GM12872 (cell line): ENCODE results near the gene C5orf15.

Source experiments
- TF ChIP-seq, protein P1 (sequence below): IDR thresholded peaks from 3 replicates; pipeline ENCODE4 v1.5.1; 2011; ENCODE audit warnings: low read depth, mild to moderate bottlenecking, low read length, moderate library complexity; ENCODE audit not compliant: insufficient read depth

C5orf15 gene

DNA sequence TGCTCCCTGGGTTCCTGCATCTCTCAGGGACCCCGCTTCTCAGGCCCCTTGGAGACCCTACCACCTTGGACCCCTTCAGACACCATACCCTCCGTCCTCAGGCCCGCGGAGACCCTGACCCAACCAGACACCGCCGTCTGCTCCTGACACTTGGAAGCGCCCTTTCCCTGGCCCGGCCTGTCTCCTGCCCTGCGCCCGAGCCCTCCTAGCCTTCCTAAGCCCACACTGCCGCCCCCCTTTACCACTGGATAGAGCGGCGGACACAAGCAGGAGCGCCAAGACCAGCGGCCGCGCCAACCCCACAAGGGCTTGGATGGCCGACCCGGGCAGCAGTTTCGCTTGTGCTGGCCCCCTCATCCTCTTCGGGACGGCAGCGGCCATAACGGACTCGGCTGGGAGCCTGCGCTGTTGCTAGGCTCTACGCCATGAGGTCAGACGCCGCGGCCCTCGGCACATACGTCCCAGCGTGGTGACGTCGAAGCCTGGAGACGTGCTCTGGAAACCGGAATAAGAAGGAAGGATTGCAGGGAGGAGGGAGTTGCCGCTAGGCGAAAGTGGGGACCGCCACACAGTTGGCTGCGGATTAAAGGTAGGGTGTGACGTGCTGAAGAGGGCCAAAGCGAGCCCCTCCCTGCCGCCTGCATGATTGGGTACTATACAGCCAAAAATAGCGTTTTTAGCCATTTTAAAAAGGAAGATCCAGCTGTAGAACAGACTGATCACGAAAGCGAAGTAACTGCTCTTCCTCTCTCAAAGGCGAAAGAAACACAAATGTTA is at the start of gene C5orf15:
TSS of gene C5orf15 (minus strand) at position 422 of the 777 bp plus-strand sequence. CDS start at position 381, 41 bp downstream.
- TF ChIP-seq, protein P1, sequence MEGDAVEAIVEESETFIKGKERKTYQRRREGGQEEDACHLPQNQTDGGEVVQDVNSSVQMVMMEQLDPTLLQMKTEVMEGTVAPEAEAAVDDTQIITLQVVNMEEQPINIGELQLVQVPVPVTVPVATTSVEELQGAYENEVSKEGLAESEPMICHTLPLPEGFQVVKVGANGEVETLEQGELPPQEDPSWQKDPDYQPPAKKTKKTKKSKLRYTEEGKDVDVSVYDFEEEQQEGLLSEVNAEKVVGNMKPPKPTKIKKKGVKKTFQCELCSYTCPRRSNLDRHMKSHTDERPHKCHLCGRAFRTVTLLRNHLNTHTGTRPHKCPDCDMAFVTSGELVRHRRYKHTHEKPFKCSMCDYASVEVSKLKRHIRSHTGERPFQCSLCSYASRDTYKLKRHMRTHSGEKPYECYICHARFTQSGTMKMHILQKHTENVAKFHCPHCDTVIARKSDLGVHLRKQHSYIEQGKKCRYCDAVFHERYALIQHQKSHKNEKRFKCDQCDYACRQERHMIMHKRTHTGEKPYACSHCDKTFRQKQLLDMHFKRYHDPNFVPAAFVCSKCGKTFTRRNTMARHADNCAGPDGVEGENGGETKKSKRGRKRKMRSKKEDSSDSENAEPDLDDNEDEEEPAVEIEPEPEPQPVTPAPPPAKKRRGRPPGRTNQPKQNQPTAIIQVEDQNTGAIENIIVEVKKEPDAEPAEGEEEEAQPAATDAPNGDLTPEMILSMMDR: no peak; the same call in 2 of the 3 replicates

DNA sequence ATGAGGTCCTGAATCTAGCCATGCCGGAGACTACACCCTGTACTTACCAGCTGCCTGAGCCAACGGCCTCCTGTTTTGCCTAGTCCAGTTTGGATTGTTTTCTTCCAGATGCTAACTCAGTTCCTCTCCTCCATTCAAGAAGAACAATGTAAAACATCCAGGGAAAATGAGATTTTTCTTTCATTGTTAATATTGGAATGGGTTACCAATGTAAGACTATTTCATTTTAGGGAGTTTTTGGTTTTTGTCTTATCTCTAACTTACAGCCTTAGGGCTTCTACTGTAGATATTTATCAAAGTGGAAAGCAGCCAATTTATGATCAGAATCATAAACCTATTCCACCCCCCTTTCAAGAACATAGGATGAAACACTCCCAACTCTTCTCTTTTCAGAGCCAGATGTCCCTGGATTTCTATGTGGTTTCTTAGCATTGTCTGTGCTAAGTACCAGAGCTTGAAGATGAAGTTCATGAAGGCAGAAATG is 39.9 kb upstream of the C5orf15 start:
- TF ChIP-seq, protein P1: no peak

DNA sequence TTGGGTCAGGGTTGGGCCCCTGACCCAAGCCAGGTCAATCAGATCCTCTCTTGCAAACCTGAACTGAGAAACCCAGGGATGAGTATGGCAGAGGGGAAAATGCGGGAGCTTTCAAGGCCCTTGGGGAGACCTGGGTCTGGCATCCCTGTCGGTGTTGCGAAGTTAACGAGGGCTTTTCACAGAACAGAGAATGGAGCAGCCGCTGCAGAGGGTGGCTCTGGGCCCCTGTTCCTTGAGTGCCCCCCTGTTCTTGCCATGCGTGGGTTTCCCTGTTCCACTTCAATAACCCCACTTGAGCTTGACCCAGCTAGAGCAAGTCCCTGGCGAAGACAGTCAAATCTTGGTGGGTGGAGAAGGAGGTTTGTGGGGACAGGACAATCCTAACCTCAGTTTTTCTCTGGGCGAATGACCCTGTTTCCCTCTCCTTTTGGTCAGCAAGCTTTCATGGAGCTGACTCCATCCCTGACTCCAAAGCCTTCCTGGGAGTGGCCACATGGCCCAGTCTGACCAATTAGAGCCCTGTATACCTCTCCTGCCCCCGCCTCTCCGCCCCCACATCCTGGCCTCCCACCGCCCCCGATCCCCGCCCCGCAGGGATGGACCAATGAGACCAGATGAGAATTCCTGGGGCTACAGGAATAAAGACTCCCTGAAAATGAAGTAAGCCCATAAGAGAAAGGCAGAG is 39.3 kb upstream of the C5orf15 start:
- TF ChIP-seq, protein P1: no peak

DNA sequence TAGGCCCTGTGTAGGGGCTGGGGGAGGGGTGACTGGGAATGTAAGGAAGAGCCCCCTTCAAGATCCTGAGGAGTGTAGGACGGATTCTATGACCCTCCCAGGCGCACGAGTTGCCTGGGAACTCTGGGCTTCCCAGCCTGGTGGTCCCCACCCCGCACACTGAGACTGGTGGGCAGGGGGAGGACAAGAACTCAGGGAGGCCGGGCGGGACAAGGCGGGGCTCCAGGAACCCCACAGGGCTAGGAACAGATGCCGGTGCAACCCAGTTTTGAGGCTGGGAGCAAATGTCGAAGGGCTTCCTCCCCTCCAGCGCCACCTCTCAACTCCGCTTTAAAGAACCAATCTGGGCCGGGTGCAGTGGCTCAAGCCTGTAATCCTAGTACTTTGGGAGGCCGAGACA is 37.7 kb upstream of the C5orf15 start:
- TF ChIP-seq, protein P1: no peak

DNA sequence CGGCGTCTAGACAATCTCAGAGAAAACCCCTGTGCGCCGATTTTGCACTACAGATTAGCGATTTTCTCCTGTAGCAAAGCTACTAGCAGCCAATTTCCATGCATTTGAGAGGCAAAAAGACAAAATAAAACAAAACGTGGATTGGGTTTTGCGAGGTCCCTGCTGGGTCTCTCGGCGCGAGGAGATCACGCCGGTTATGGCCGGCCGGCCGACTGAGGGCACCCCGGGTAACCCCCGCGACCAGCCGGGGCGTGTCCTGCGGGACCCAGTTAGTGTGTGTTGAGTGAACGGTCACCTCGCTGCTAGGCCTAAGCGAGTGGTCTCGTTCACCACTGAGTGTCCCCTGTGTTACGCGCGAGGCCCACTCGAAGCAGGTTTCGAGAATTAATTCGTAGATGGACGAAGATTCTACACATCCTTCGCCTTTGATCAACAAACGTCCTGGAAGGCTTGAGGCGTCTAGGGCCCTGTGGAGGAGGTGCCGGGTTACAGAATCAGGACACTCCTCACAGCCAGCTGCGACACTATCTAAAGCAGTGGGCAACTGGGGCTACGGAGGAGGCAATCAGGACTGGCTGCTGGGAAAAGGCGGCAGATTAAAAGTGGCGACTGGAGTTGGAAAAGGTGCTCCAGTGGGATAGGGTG is 37.1 kb upstream of the C5orf15 start:
- TF ChIP-seq, protein P1: no peak

DNA sequence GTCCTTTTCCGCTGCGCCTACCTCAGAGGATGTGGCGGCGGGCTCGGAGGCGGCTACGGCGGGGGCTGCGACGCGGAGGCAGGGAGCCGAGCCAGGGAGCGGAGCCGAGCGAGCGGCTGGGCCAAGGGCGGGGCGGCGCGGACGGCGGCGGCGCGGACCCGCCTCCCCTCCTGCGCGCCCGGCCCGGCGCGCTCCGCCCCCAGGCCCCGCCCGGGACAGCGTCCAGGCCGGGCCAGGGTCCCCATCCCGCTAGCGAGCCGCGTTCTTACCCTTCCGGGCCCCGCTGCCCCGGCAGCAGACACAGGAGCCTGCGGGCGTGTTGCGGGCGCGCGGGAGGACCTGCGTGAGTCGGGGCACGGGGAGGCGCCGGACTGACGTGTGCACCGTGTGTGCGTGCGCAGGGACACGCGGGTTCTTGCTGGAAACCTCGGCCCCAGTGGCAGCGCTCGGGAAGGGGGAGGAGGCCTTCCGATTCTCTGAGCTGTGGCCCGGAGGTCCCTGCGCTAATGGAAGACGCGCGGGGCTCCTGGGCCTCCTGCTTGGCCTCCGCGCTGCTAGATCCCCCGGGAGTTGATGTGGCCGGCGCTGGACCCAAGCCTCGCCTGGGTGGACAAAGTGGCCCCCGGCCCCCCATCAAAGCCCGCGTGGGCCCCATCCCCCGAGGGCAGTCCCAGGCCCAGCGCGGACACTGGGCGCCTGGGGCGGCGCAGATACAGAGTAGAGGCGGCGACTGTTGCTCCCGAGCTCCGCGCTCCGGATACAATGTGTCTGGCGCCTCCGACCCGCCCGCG is 36.4 kb upstream of the C5orf15 start, which contains the start of gene VDAC1:
TSS of gene VDAC1 (minus strand) at position 350 of the 791 bp plus-strand sequence. CDS start 11,963 bp downstream, outside the sequence.
- TF ChIP-seq, protein P1: no peak
